ENCODE measurements around the gene CYBA. TPM values are rescaled to one million over a fixed set of nuclear protein-coding genes. Genes with fewer than 3 reads are reported as not detected.

CYBA gene
- 100 to 1,000 TPM in 3 of 4 donors, 10 to 100 TPM in 1; 89.6 to 180 (median 148) TPM for polyA plus RNA-seq (ENCODE audit: insufficient read length in 4 of 4)

GRCh38 chr16:88650749-88651275 is at the start of gene CYBA:
Gene CYBA (minus strand): TSS chr16:88651053. CDS start chr16:88651013, 40 bp downstream.
- no peak for DNase-seq (ENCODE audit: low read depth in 4 of 4, low spot score in 2 of 4)

GRCh38 chr16:88700322-88700635 is 49.4 kb upstream of the CYBA start:
- DNase-seq (ENCODE audit: low read depth in 4 of 4, low spot score in 2 of 4): no peak

GRCh38 chr16:88699180-88699579 is 48.3 kb upstream of the CYBA start:
- DNase-seq (ENCODE audit: low read depth in 4 of 4, low spot score in 2 of 4): no peak

- DNase-seq (ENCODE audit: low read depth in 4 of 4, low spot score in 2 of 4): no peak
Measured at GRCh38 chr16:88698646-88699045, 47.8 kb upstream of the CYBA start.

GRCh38 chr16:88697831-88698615 is 47.2 kb upstream of the CYBA start:
- no peak for DNase-seq (ENCODE audit: low read depth in 4 of 4, low spot score in 2 of 4)

GRCh38 chr16:88697116-88697830 is 46.4 kb upstream of the CYBA start:
- DNase-seq (ENCODE audit: low read depth in 4 of 4, low spot score in 2 of 4): no peak

- no peak for DNase-seq (ENCODE audit: low read depth in 4 of 4, low spot score in 2 of 4)
Measured at GRCh38 chr16:88696441-88696840, 45.6 kb upstream of the CYBA start.

- DNase-seq (ENCODE audit: low read depth in 4 of 4, low spot score in 2 of 4): no peak
Measured at GRCh38 chr16:88695753-88696152, 44.9 kb upstream of the CYBA start.

- no peak for DNase-seq (ENCODE audit: low read depth in 4 of 4, low spot score in 2 of 4)
Measured at GRCh38 chr16:88695218-88695617, 44.4 kb upstream of the CYBA start.

- DNase-seq (ENCODE audit: low read depth in 4 of 4, low spot score in 2 of 4): no peak
Measured at GRCh38 chr16:88694221-88695087, 43.6 kb upstream of the CYBA start.

GRCh38 chr16:88693420-88694177 is 42.7 kb upstream of the CYBA start:
- no peak for DNase-seq (ENCODE audit: low read depth in 4 of 4, low spot score in 2 of 4)

- DNase-seq (ENCODE audit: low read depth in 4 of 4, low spot score in 2 of 4): no peak
Measured at GRCh38 chr16:88692861-88693260, 42.0 kb upstream of the CYBA start.

GRCh38 chr16:88691924-88692560 is 41.2 kb upstream of the CYBA start:
- DNase-seq (ENCODE audit: low read depth in 4 of 4, low spot score in 2 of 4): no peak

GRCh38 chr16:88691129-88691813 is 40.4 kb upstream of the CYBA start:
- DNase-seq (ENCODE audit: low read depth in 4 of 4, low spot score in 2 of 4): no peak

- no peak for DNase-seq (ENCODE audit: low read depth in 4 of 4, low spot score in 2 of 4)
Measured at GRCh38 chr16:88690341-88691128, 39.7 kb upstream of the CYBA start.

- DNase-seq (ENCODE audit: low read depth in 4 of 4, low spot score in 2 of 4): no peak
Measured at GRCh38 chr16:88688013-88688778, 37.3 kb upstream of the CYBA start.

- no peak for DNase-seq (ENCODE audit: low read depth in 4 of 4, low spot score in 2 of 4)
Measured at GRCh38 chr16:88687676-88688012, 36.8 kb upstream of the CYBA start.

GRCh38 chr16:88687254-88687576 is 36.4 kb upstream of the CYBA start:
- no peak for DNase-seq (ENCODE audit: low read depth in 4 of 4, low spot score in 2 of 4)

All from left renal cortex interstitium (tissue), 4 donors.